ENCODE results near the gene SEMA3G.

The SEMA3G gene

GRCh38 chr3:52438104-52438376, 6.9 kb downstream of the SEMA3G start:
- Histone ChIP-seq H3K9me3 (ENCODE audit: control insufficient read depth, low read length) (no peaks in the 10 kb centered on the region), H3K4me3 (ENCODE audit: insufficient read depth, low read depth, low read length) (no peak overlapping the region), H3K36me3 (ENCODE audit: control insufficient read depth, insufficient read depth, low read length) (no peaks in the 10 kb centered on the region), H3K27ac (ENCODE audit: insufficient read depth, low read depth, low read length, poor library complexity, severe bottlenecking) (no peak overlapping the region), H3K27me3 (ENCODE audit: control insufficient read depth, insufficient read depth, low read length, poor library complexity, severe bottlenecking) (no peaks in the 10 kb centered on the region), H3K4me1 (ENCODE audit: control insufficient read depth, insufficient read depth, low read length) (peaks cover 11% of the 10 kb centered on the region)
- 94% methylated on average over 6 of the region's 6 CpGs for WGBS, 2 experiments

GRCh38 chr3:52437326-52438103, 7.4 kb downstream of the SEMA3G start:
- H3K36me3 ChIP-seq (ENCODE audit: control insufficient read depth, insufficient read depth, low read length): no peaks in the 10 kb centered on the region
- no peak overlapping the region for H3K4me3 ChIP-seq (ENCODE audit: insufficient read depth, low read depth, low read length)
- H3K4me1 ChIP-seq (ENCODE audit: control insufficient read depth, insufficient read depth, low read length): peaks cover 12% of the 10 kb centered on the region
- no peaks in the 10 kb centered on the region for H3K27me3 ChIP-seq (ENCODE audit: control insufficient read depth, insufficient read depth, low read length, poor library complexity, severe bottlenecking)
- no peak overlapping the region for H3K27ac ChIP-seq (ENCODE audit: insufficient read depth, low read depth, low read length, poor library complexity, severe bottlenecking)
- no peaks in the 10 kb centered on the region for H3K9me3 ChIP-seq (ENCODE audit: control insufficient read depth, low read length)
- 94 to 95% methylated on average over 15 of the region's 15 CpGs for WGBS, 2 experiments

- Histone ChIP-seq H3K9me3 (ENCODE audit: control insufficient read depth, low read length) (no peaks in the 10 kb centered on the region), H3K27ac (ENCODE audit: insufficient read depth, low read depth, low read length, poor library complexity, severe bottlenecking) (no peak overlapping the region), H3K36me3 (ENCODE audit: control insufficient read depth, insufficient read depth, low read length) (no peaks in the 10 kb centered on the region), H3K27me3 (ENCODE audit: control insufficient read depth, insufficient read depth, low read length, poor library complexity, severe bottlenecking) (no peaks in the 10 kb centered on the region), H3K4me1 (ENCODE audit: control insufficient read depth, insufficient read depth, low read length) (peaks cover 12% of the 10 kb centered on the region), H3K4me3 (ENCODE audit: insufficient read depth, low read depth, low read length) (no peak overlapping the region)
- WGBS, 2 experiments: 91% methylated on average over 12 to 13 of the region's 13 CpGs
Measured at GRCh38 chr3:52436500-52437149, 8.3 kb downstream of the SEMA3G start.

GRCh38 chr3:52435246-52436101, 9.4 kb downstream of the SEMA3G start:
- H3K9me3 ChIP-seq (ENCODE audit: control insufficient read depth, low read length): no peaks in the 10 kb centered on the region
- H3K36me3 ChIP-seq (ENCODE audit: control insufficient read depth, insufficient read depth, low read length): no peaks in the 10 kb centered on the region
- no peak overlapping the region for H3K27ac ChIP-seq (ENCODE audit: insufficient read depth, low read depth, low read length, poor library complexity, severe bottlenecking)
- no peaks in the 10 kb centered on the region for H3K27me3 ChIP-seq (ENCODE audit: control insufficient read depth, insufficient read depth, low read length, poor library complexity, severe bottlenecking)
- 93 to 95% methylated on average over 32 of the region's 32 CpGs for WGBS, 2 experiments
- H3K4me3 ChIP-seq (ENCODE audit: insufficient read depth, low read depth, low read length): no peak overlapping the region
- peaks cover 12% of the 10 kb centered on the region for H3K4me1 ChIP-seq (ENCODE audit: control insufficient read depth, insufficient read depth, low read length)

- H3K4me3 ChIP-seq (ENCODE audit: insufficient read depth, low read depth, low read length): no peak overlapping the region
- H3K4me1 ChIP-seq (ENCODE audit: control insufficient read depth, insufficient read depth, low read length): peaks cover 12% of the 10 kb centered on the region
- no peak overlapping the region for H3K27ac ChIP-seq (ENCODE audit: insufficient read depth, low read depth, low read length, poor library complexity, severe bottlenecking)
- no peaks in the 10 kb centered on the region for H3K27me3 ChIP-seq (ENCODE audit: control insufficient read depth, insufficient read depth, low read length, poor library complexity, severe bottlenecking)
- H3K36me3 ChIP-seq (ENCODE audit: control insufficient read depth, insufficient read depth, low read length): no peaks in the 10 kb centered on the region
- 87 to 88% methylated on average over 9 of the region's 9 CpGs for WGBS, 2 experiments
- no peaks in the 10 kb centered on the region for H3K9me3 ChIP-seq (ENCODE audit: control insufficient read depth, low read length)
Measured at GRCh38 chr3:52434491-52435115, 10.3 kb downstream of the SEMA3G start.

GRCh38 chr3:52433996-52434479, 10.9 kb downstream of the SEMA3G start:
- Histone ChIP-seq H3K27ac (ENCODE audit: insufficient read depth, low read depth, low read length, poor library complexity, severe bottlenecking) (peak overlapping the region; percentile 36), H3K4me3 (ENCODE audit: insufficient read depth, low read depth, low read length) (no peak overlapping the region), H3K4me1 (ENCODE audit: control insufficient read depth, insufficient read depth, low read length) (peaks cover 12% of the 10 kb centered on the region), H3K9me3 (ENCODE audit: control insufficient read depth, low read length) (no peaks in the 10 kb centered on the region), H3K27me3 (ENCODE audit: control insufficient read depth, insufficient read depth, low read length, poor library complexity, severe bottlenecking) (no peaks in the 10 kb centered on the region), H3K36me3 (ENCODE audit: control insufficient read depth, insufficient read depth, low read length) (no peaks in the 10 kb centered on the region)
- 87 to 91% methylated on average over 6 of the region's 6 CpGs for WGBS, 2 experiments

- no peaks in the 10 kb centered on the region for H3K36me3 ChIP-seq (ENCODE audit: control insufficient read depth, insufficient read depth, low read length)
- H3K27ac ChIP-seq (ENCODE audit: insufficient read depth, low read depth, low read length, poor library complexity, severe bottlenecking): no peak overlapping the region
- H3K27me3 ChIP-seq (ENCODE audit: control insufficient read depth, insufficient read depth, low read length, poor library complexity, severe bottlenecking): no peaks in the 10 kb centered on the region
- no peaks in the 10 kb centered on the region for H3K9me3 ChIP-seq (ENCODE audit: control insufficient read depth, low read length)
- 71 to 76% methylated on average over 9 to 10 of the region's 10 CpGs for WGBS, 2 experiments
- peaks cover 12% of the 10 kb centered on the region for H3K4me1 ChIP-seq (ENCODE audit: control insufficient read depth, insufficient read depth, low read length)
- H3K4me3 ChIP-seq (ENCODE audit: insufficient read depth, low read depth, low read length): no peak overlapping the region
Measured at GRCh38 chr3:52433328-52433995, 11.4 kb downstream of the SEMA3G start.

- Histone ChIP-seq H3K27ac (ENCODE audit: insufficient read depth, low read depth, low read length, poor library complexity, severe bottlenecking) (no peak overlapping the region), H3K27me3 (ENCODE audit: control insufficient read depth, insufficient read depth, low read length, poor library complexity, severe bottlenecking) (no peaks in the 10 kb centered on the region), H3K4me1 (ENCODE audit: control insufficient read depth, insufficient read depth, low read length) (peaks cover 12% of the 10 kb centered on the region), H3K4me3 (ENCODE audit: insufficient read depth, low read depth, low read length) (no peak overlapping the region), H3K36me3 (ENCODE audit: control insufficient read depth, insufficient read depth, low read length) (no peaks in the 10 kb centered on the region), H3K9me3 (ENCODE audit: control insufficient read depth, low read length) (no peaks in the 10 kb centered on the region)
- 87 to 89% methylated on average over 4 of the region's 4 CpGs for WGBS, 2 experiments
Measured at GRCh38 chr3:52432691-52433141, 12.2 kb downstream of the SEMA3G start.

GRCh38 chr3:52432225-52432624, 12.7 kb downstream of the SEMA3G start:
- no peaks in the 10 kb centered on the region for H3K27me3 ChIP-seq (ENCODE audit: control insufficient read depth, insufficient read depth, low read length, poor library complexity, severe bottlenecking)
- H3K4me3 ChIP-seq (ENCODE audit: insufficient read depth, low read depth, low read length): no peak overlapping the region
- H3K27ac ChIP-seq (ENCODE audit: insufficient read depth, low read depth, low read length, poor library complexity, severe bottlenecking): no peak overlapping the region
- 90 to 93% methylated on average over 6 of the region's 6 CpGs for WGBS, 2 experiments
- H3K4me1 ChIP-seq (ENCODE audit: control insufficient read depth, insufficient read depth, low read length): peaks cover 12% of the 10 kb centered on the region
- H3K9me3 ChIP-seq (ENCODE audit: control insufficient read depth, low read length): no peaks in the 10 kb centered on the region
- no peaks in the 10 kb centered on the region for H3K36me3 ChIP-seq (ENCODE audit: control insufficient read depth, insufficient read depth, low read length)

Data from ectodermal cell (in vitro differentiated cells).